ENCODE data around the gene GHRH. TPM values are rescaled to one million over a fixed set of nuclear protein-coding genes. Genes with fewer than 3 reads are reported as not detected.

Gene GHRH
- total and polyA plus RNA-seq, 8 donors, result 0.80 TPM; not detected in 7

DNA sequence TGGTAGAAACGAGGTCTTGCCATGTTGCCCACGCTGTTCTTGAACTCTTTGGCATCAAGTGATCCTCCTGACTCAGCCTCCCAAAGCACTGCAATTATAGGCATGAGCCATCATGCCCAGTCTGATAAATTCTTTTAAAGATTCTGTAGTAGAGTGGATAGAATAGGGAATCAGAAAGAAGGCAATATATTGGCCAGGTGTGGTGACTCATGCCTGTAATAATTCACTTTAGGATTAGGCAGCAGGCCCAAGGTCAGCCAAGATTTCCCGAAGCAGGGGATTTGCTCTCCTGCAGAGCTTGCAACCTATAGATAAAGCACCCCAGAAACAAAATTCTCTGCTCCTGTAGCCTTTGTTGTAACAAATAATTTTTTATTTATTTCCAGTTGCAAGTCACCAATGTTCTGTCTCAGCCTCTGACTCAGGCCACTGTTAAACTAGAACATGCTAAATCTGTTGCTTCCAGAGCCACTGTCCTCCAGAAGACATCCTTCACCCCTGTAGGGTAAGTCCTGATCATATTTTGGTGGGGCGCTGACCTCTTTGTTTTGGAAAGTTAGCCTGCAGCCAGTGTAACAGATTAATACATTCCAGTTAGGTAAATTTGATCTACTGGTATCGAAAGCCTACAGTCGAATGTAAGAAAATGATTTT lies 51.8 kb downstream of the GHRH start:
- Histone ChIP-seq H3K9me3 (no peaks in the 10 kb centered on the region), H3K4me1 (peaks cover 3 to 18% (median 11%) of the 10 kb centered on the region in 3 donors), H3K4me3 (no peak overlapping the region), H3K27ac (peak overlapping the region in 3 of 4 donors; percentile 10 to 41 (median 34)), H3K36me3 (peaks cover 0 to 30% (median 28%) of the 10 kb centered on the region in 3 donors), H3K27me3 (no peaks in the 10 kb centered on the region)
- WGBS, 2 donors, result 60 to 65% methylated on average over 6 of the region's 6 CpGs
- ATAC-seq, result peak; percentile 79 to 91 (median 87)
- peak in 3 of 6 donors; percentile 29 to 71 (median 57) for DNase-seq
- TF ChIP-seq, protein P1, sequence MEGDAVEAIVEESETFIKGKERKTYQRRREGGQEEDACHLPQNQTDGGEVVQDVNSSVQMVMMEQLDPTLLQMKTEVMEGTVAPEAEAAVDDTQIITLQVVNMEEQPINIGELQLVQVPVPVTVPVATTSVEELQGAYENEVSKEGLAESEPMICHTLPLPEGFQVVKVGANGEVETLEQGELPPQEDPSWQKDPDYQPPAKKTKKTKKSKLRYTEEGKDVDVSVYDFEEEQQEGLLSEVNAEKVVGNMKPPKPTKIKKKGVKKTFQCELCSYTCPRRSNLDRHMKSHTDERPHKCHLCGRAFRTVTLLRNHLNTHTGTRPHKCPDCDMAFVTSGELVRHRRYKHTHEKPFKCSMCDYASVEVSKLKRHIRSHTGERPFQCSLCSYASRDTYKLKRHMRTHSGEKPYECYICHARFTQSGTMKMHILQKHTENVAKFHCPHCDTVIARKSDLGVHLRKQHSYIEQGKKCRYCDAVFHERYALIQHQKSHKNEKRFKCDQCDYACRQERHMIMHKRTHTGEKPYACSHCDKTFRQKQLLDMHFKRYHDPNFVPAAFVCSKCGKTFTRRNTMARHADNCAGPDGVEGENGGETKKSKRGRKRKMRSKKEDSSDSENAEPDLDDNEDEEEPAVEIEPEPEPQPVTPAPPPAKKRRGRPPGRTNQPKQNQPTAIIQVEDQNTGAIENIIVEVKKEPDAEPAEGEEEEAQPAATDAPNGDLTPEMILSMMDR (IDR thresholded peaks at IDR 0.05), result no peak
- FAIRE-seq, result no peak
- intact Hi-C loops (cut with DNase I), result no loop called here

DNA sequence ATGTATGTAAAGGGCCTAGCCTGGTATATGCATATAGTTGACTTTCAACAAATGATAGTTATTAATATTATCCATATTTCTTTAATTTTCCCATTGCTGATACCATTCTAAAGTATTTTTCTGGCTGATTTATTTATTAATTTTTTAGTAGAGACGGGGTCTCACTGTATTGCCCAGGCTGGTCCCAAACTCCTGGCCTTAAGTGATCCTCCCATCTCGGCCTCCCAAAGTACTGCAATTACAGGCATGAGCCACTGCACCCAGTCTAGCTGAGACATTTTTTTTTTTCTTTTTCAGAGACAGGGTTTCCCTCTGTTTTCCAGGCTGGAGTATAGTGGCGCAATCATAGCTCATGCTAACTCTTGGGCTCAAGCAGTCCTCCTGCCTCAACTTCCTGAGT lies 52.4 kb downstream of the GHRH start:
- peak overlapping the region in 2 of 4 donors; percentile 10 to 34 for H3K27ac ChIP-seq
- H3K4me1 ChIP-seq, result peaks cover 3 to 18% (median 11%) of the 10 kb centered on the region in 3 donors
- intact Hi-C loops (cut with DNase I), result no loop called here
- TF ChIP-seq, protein P1 (IDR thresholded peaks at IDR 0.05), result no peak
- H3K36me3 ChIP-seq, result peaks cover 0 to 35% (median 33%) of the 10 kb centered on the region in 3 donors
- WGBS, 2 donors, result 94 to 99% methylated on average over 3 of the region's 3 CpGs
- no peak overlapping the region for H3K4me3 ChIP-seq
- H3K9me3 ChIP-seq, result no peaks in the 10 kb centered on the region
- no peak for ATAC-seq
- no peak for FAIRE-seq
- DNase-seq, result no peak
- H3K27me3 ChIP-seq, result no peaks in the 10 kb centered on the region

DNA sequence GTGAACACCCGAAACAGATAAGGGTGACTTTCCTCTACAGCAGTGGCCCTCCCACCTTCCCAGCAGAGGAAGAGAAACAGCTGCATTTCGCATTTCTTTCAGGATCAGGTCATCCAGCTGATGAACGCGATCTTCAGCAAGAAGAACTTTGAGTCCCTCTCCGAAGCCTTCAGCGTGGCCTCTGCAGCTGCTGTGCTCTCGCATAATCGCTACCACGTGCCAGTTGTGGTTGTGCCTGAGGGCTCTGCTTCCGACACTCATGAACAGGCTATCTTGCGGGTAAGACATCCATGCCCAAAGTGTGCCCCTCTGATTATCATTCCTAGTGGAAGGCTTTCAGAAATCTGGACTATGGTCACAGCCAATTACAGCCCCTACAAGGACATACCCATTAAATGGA lies 54.4 kb downstream of the GHRH start:
- H3K36me3 ChIP-seq, result peaks cover 0 to 40% (median 33%) of the 10 kb centered on the region in 3 donors
- TF ChIP-seq, protein P1 (IDR thresholded peaks at IDR 0.05), result no peak
- no peak overlapping the region for H3K27ac ChIP-seq
- intact Hi-C loops (cut with DNase I), result no loop called here
- no peaks in the 10 kb centered on the region for H3K27me3 ChIP-seq
- ATAC-seq (no peak), DNase-seq (no peak), FAIRE-seq (no peak)
- peaks cover 3 to 18% (median 11%) of the 10 kb centered on the region in 3 donors for H3K4me1 ChIP-seq
- H3K9me3 ChIP-seq, result no peaks in the 10 kb centered on the region
- WGBS, 2 donors, result 74 to 79% methylated on average over 11 of the region's 11 CpGs
- H3K4me3 ChIP-seq, result no peak overlapping the region

DNA sequence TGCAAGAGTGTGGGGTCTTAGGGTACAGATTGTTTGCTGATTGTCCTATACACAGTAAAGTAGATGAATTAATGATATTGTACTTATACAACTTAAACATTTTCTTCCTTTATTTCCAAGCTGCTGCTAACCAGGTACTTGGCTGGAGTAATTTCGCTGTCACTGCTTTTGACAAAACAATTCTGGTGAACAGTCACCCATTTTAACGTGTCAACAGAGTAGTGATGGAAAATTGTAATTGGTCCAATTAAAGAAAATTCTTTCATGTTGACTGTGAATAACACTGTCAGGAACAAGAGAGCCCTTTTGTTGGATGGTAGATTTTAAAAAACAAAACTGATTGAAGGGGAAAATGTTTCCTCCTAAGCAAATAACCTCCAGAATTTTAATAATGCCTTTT lies 55.8 kb downstream of the GHRH start:
- DNase-seq, result no peak
- Histone ChIP-seq H3K4me3 (no peak overlapping the region), H3K27me3 (no peaks in the 10 kb centered on the region), H3K36me3 (peaks cover 0 to 44% (median 35%) of the 10 kb centered on the region in 3 donors), H3K9me3 (no peaks in the 10 kb centered on the region), H3K4me1 (peaks cover 3 to 18% (median 11%) of the 10 kb centered on the region in 3 donors), H3K27ac (no peak overlapping the region)
- no peak for ATAC-seq
- TF ChIP-seq, protein P1 (IDR thresholded peaks at IDR 0.05), result no peak
- intact Hi-C loops (cut with DNase I), result no loop called here
- no peak for FAIRE-seq
- 40 to 45% methylated on average over 2 of the region's 2 CpGs for WGBS, 2 donors

DNA sequence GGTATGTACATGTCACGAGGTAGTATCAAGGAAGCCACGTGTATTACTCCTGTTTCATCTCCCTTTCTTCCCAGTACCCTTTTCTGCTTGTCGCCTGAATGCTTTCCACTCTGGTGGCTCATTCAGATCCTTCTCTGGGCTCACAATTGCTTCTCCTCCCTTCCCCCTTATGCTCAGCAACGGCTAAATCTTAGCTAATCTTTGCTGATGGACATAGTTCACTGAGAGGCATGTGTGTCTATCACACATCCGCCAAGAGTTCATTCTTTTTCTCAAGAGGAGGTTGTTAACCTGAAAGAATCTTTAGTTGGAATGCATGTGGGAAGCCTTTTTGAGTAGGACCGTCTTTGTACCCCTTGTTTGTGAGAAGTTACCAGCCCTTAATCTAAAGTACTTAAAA lies 56.5 kb downstream of the GHRH start:
- no peak overlapping the region for H3K4me3 ChIP-seq
- DNase-seq (no peak), FAIRE-seq (no peak), ATAC-seq (no peak)
- peaks cover 0 to 51% (median 41%) of the 10 kb centered on the region in 3 donors for H3K36me3 ChIP-seq
- no peaks in the 10 kb centered on the region for H3K9me3 ChIP-seq
- WGBS, 2 donors, result 72 to 79% methylated on average over 6 of the region's 6 CpGs
- no peak overlapping the region for H3K27ac ChIP-seq
- intact Hi-C loops (cut with DNase I), result no loop called here
- no peaks in the 10 kb centered on the region for H3K27me3 ChIP-seq
- peaks cover 3 to 18% (median 11%) of the 10 kb centered on the region in 3 donors for H3K4me1 ChIP-seq
- TF ChIP-seq, protein P1 (IDR thresholded peaks at IDR 0.05), result no peak

Measured in pancreas (tissue), 10 donors.